Ovary (tissue), 3 donors: Measurements from ENCODE around the gene SOX10.

Experiments
- CTCF ChIP-seq, 3 donors: fragments of 450-650 bp in 2 of 3; fragments of 200-600 bp in 1 of 3; IDR thresholded peaks; one replicate each; pipeline versions ENCODE4 v1.5.1 to v1.8.0; 2016 to 2022; ENCODE audit warnings: antibody characterized with exemption in 3 of 3, mild to moderate bottlenecking in 1 of 3
- EP300 ChIP-seq: sonication (generic); formaldehyde crosslinking; IDR thresholded peaks from one replicate; pipeline ENCODE4 v1.6.1; 2017; ENCODE audit warnings: antibody characterized with exemption
- donor health status: DM: no; HTN: no; CAD: no.

GRCh38 chr22:37973271-37974170 lies 10.8 kb downstream of the SOX10 start:
- TF ChIP-seq CTCF (IDR thresholded peaks at IDR 0.05), result no peak
- no peak for TF ChIP-seq EP300
